RWPE2 (cell line): ENCODE results near the gene CENPX.

ENCODE experiments used
- ATAC-seq: fragments of 200-7000 bp; cut with Tn5 transposase; 3 replicates; pipeline ENCODE4 v1.9.1; 2021; ENCODE audit warnings: low read depth
- DNase-seq: peaks from one replicate; pipeline ENCODE4 v3.0.0-alpha.2; 2020; ENCODE audit warnings: low spot score
- H3K27ac ChIP-seq: fragments of 450-650 bp; 2 replicates; pipeline ENCODE4 v1.5.1; 2017; ENCODE audit warnings: mild to moderate bottlenecking; ENCODE audit not compliant: poor library complexity, severe bottlenecking
- H3K27me3 ChIP-seq: fragments of 250-450 bp; sonication (Bioruptor Pico); 2 replicates; pipeline ENCODE4 v1.5.1; 2021; ENCODE audit warnings: mild to moderate bottlenecking, moderate library complexity; ENCODE audit not compliant: insufficient read depth, poor library complexity, severe bottlenecking
- H3K36me3 ChIP-seq: fragments of 250-450 bp; sonication (Bioruptor Pico); 2 replicates; pipeline ENCODE4 v1.5.1; 2020; ENCODE audit warnings: low read depth, mild to moderate bottlenecking, moderate library complexity
- H3K4me1 ChIP-seq: fragments of 250-450 bp; sonication (Bioruptor Pico); 2 replicates; pipeline ENCODE4 v1.5.1; 2021; ENCODE audit warnings: mild to moderate bottlenecking, moderate library complexity; ENCODE audit not compliant: insufficient read depth, poor library complexity, severe bottlenecking
- H3K4me3 ChIP-seq: fragments of 250-450 bp; sonication (Bioruptor Pico); 2 replicates; pipeline ENCODE4 v1.5.1; 2021; ENCODE audit warnings: mild to moderate bottlenecking, moderate library complexity; ENCODE audit not compliant: severe bottlenecking
- H3K9me3 ChIP-seq: fragments of 250-450 bp; sonication (Bioruptor Pico); 2 replicates; pipeline ENCODE4 v1.5.1; 2021; ENCODE audit warnings: mild to moderate bottlenecking, moderate library complexity; ENCODE audit not compliant: severe bottlenecking
- TF ChIP-seq, protein P1 (sequence below): fragments of 450-650 bp; IDR thresholded peaks from one replicate; pipeline ENCODE4 v1.5.1; 2017; ENCODE audit warnings: mild to moderate bottlenecking, moderate library complexity; ENCODE audit not compliant: poor library complexity, severe bottlenecking

The CENPX gene

DNA sequence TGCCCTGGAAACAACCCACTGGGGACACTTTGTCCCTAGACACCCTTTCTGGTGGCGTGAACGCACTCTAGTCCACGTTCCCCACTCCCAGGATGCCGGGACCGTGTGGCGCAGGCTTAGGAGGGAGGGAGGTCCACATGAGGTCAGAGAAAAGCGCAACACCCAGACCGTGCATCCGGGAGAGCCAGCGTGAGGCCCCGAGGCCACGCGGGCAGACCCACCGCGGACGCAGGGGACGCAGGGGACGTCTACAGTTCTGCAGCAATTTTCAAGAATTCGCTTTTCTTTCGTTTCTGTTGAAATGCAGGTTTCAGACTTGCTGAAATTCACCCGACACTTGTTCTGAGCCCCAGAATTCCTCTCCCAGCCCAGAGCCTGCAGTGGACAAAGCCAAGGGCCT lies 24.2 kb upstream of the CENPX start:
- no peaks in the 10 kb centered on the region for H3K27me3 ChIP-seq
- no peaks in the 10 kb centered on the region for H3K9me3 ChIP-seq
- peaks cover 41% of the 10 kb centered on the region for H3K36me3 ChIP-seq
- DNase-seq (no peak), ATAC-seq (no peak)
- no peak overlapping the region for H3K4me3 ChIP-seq
- no peaks in the 10 kb centered on the region for H3K4me1 ChIP-seq
- TF ChIP-seq, protein P1, sequence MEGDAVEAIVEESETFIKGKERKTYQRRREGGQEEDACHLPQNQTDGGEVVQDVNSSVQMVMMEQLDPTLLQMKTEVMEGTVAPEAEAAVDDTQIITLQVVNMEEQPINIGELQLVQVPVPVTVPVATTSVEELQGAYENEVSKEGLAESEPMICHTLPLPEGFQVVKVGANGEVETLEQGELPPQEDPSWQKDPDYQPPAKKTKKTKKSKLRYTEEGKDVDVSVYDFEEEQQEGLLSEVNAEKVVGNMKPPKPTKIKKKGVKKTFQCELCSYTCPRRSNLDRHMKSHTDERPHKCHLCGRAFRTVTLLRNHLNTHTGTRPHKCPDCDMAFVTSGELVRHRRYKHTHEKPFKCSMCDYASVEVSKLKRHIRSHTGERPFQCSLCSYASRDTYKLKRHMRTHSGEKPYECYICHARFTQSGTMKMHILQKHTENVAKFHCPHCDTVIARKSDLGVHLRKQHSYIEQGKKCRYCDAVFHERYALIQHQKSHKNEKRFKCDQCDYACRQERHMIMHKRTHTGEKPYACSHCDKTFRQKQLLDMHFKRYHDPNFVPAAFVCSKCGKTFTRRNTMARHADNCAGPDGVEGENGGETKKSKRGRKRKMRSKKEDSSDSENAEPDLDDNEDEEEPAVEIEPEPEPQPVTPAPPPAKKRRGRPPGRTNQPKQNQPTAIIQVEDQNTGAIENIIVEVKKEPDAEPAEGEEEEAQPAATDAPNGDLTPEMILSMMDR: no peak
- H3K27ac ChIP-seq: no peak overlapping the region

DNA sequence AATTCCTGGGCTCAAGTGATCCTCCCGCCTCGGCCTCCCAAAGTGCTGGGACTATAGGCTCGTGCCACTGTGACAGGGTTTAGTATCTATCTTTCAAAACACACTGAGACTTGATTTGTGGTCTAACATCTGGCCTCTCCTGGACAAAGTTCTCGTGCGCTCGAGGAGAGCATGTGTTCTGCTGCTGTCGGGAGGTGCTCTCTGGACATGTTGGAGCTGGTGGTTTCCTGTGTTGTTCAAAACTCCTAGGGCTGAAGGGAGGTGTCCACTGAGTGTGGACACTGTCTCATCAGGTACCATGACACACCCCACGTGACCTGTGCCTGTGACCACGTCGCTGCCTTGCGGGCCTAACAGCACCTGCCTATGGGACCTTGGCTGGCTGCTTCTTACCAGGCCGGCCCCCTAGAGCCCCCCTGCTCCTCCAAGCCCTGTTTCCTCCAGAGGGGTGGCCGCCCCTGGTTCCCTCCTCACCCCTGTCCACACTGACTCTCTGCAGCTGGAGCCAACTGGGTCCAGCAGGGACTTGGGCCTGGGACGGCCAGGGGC lies 23.3 kb upstream of the CENPX start:
- no peak; the same call in 2 of the 3 replicates for ATAC-seq
- Histone ChIP-seq H3K4me1 (no peaks in the 10 kb centered on the region), H3K9me3 (no peaks in the 10 kb centered on the region), H3K27ac (no peak overlapping the region), H3K27me3 (no peaks in the 10 kb centered on the region), H3K36me3 (peaks cover 41% of the 10 kb centered on the region), H3K4me3 (no peak overlapping the region)
- no peak for DNase-seq
- TF ChIP-seq, protein P1: no peak

DNA sequence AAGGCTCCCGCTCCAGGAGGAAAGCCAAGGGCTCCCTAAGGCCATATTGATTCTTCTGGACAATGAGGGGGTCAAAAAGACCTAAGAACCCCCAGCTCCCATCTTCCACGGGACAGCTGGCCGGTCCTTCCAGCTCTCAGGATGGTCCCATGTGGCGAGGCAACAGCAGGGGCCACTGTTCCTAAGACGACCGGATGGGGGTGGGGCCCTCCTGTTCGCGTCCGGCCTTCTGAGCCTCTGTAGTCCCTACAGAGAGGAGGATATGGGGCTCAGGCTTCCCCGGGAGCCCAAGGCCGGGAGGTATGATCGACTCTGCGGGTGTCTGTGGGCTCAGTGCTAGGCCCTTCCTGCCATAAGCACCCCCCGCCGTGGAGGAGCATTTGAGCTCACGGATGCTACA lies 20.8 kb upstream of the CENPX start:
- no peaks in the 10 kb centered on the region for H3K9me3 ChIP-seq
- H3K27me3 ChIP-seq: no peaks in the 10 kb centered on the region
- ATAC-seq (no peak), DNase-seq (no peak)
- TF ChIP-seq, protein P1: no peak
- peaks cover 19% of the 10 kb centered on the region for H3K36me3 ChIP-seq
- no peak overlapping the region for H3K4me3 ChIP-seq
- no peaks in the 10 kb centered on the region for H3K4me1 ChIP-seq
- H3K27ac ChIP-seq: no peak overlapping the region

DNA sequence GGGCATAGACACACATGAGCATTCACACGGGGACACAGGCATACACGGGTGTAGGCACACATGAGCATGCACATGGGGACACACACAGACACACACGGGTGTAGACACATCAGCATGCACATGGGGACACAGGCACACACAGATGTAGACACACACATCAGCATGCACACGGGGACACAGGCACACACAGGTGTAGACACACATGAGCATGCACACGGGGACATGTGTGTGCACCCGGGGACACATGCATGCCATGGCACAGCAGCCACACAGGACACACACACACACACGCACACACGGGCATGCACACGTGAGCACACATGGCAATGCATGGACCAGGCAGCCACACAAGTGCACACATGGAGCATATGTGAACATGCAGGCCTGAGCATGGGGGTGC lies 20.0 kb upstream of the CENPX start:
- TF ChIP-seq, protein P1: no peak
- no peak for DNase-seq
- no peak overlapping the region for H3K27ac ChIP-seq
- peaks cover 10% of the 10 kb centered on the region; the same call in 1 of the 2 replicates for H3K36me3 ChIP-seq
- no peaks in the 10 kb centered on the region for H3K9me3 ChIP-seq
- no peak for ATAC-seq
- H3K4me1 ChIP-seq: no peaks in the 10 kb centered on the region
- H3K4me3 ChIP-seq: no peak overlapping the region
- H3K27me3 ChIP-seq: no peaks in the 10 kb centered on the region

DNA sequence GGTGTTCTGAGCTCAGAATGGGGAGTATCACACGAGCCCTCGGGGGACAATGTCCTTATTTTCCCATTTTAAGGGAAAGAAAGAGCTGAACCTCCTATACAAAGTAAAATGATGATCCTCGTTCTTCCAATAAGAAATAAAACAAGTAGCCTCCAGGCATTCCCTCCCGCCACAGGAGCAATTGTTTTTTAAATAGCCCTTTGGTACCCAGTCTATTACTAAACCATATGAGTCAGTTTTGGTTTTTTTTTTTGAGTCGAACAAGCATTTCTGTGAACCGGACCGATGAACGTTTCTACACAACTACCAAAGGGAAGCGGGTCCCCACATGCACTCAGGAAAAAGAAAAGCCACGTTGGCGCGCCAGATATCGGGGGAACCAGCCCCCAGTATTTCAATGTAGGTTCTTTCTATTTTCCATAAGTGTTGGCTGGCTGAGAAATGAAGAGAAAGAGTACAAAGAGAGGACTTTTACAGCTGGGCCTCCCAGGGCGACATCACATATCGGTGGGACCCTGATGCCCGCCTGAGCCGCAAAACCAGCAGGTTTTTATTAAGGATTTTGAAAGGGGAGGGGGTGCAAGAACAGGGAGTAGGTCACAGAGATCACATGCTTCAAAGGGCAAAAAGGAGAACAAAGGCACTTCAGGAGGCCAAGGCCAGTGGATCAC lies 18.6 kb upstream of the CENPX start:
- peaks cover 4% of the 10 kb centered on the region for H3K36me3 ChIP-seq
- H3K27me3 ChIP-seq: no peaks in the 10 kb centered on the region
- H3K9me3 ChIP-seq: no peaks in the 10 kb centered on the region
- TF ChIP-seq, protein P1: no peak
- H3K4me1 ChIP-seq: no peaks in the 10 kb centered on the region
- H3K27ac ChIP-seq: no peak overlapping the region
- DNase-seq: no peak
- no peak overlapping the region for H3K4me3 ChIP-seq
- no peak for ATAC-seq
